HTERT RPE-1 (cell line): Measurements from ENCODE around the gene GLI3.

ENCODE experiments used
- in situ Hi-C: fragments of 300-500 bp; cut with MboI; formaldehyde crosslinking; loops from 4 replicates; pipeline ENCODE4 v1.14.3; 2020; ENCODE audit warnings: low sequenced_read_pairs

Gene GLI3

GRCh38 chr7:42144604-42145003 lies 92.4 kb downstream of the GLI3 start:
- in situ Hi-C loops = no loop called here

GRCh38 chr7:42143711-42144600 lies 93.1 kb downstream of the GLI3 start:
- in situ Hi-C loops = no loop called here

- in situ Hi-C loops = no loop called here
Measured at GRCh38 chr7:42142089-42142488, 94.9 kb downstream of the GLI3 start.

- in situ Hi-C loops = no loop called here
Measured at GRCh38 chr7:42139751-42140150, 97.3 kb downstream of the GLI3 start.

GRCh38 chr7:42138691-42139090 lies 98.3 kb downstream of the GLI3 start:
- in situ Hi-C loops = no loop called here

GRCh38 chr7:42137941-42138340 lies 99.1 kb downstream of the GLI3 start:
- in situ Hi-C loops = no loop called here

- in situ Hi-C loops = no loop called here
Measured at GRCh38 chr7:42137431-42137830, 99.6 kb downstream of the GLI3 start.

- in situ Hi-C loops = no loop called here
Measured at GRCh38 chr7:42135728-42136127, 101.3 kb downstream of the GLI3 start.

GRCh38 chr7:42134276-42134876 lies 102.6 kb downstream of the GLI3 start:
- in situ Hi-C loops = no loop called here

- in situ Hi-C loops = no loop called here
Measured at GRCh38 chr7:42133321-42133720, 103.7 kb downstream of the GLI3 start.

GRCh38 chr7:42128703-42129102 lies 108.3 kb downstream of the GLI3 start:
- in situ Hi-C loops = no loop called here

GRCh38 chr7:42127232-42127622 lies 109.8 kb downstream of the GLI3 start:
- in situ Hi-C loops = no loop called here

- in situ Hi-C loops = no loop called here
Measured at GRCh38 chr7:42126475-42127231, 110.4 kb downstream of the GLI3 start.

- in situ Hi-C loops = no loop called here
Measured at GRCh38 chr7:42125321-42125720, 111.7 kb downstream of the GLI3 start.

- in situ Hi-C loops = no loop called here
Measured at GRCh38 chr7:42123716-42124115, 113.3 kb downstream of the GLI3 start.

GRCh38 chr7:42120191-42120590 lies 116.8 kb downstream of the GLI3 start:
- in situ Hi-C loops = no loop called here

GRCh38 chr7:42117201-42117600 lies 119.8 kb downstream of the GLI3 start:
- in situ Hi-C loops = no loop called here

GRCh38 chr7:42115795-42116194 lies 121.2 kb downstream of the GLI3 start:
- in situ Hi-C loops = no loop called here

GRCh38 chr7:42110333-42110732 lies 126.7 kb downstream of the GLI3 start:
- in situ Hi-C loops = no loop called here

- in situ Hi-C loops = no loop called here
Measured at GRCh38 chr7:42108803-42109528, 128.0 kb downstream of the GLI3 start.
